UCSD-AML1 (cell line): Measurements from ENCODE around the gene GID8.

Experiments
- DNase-seq: peaks from one replicate; lab custom pipeline; 2025; ENCODE audit not compliant: unreplicated experiment; lab: John Stamatoyannopoulos, UW

The GID8 gene

DNA sequence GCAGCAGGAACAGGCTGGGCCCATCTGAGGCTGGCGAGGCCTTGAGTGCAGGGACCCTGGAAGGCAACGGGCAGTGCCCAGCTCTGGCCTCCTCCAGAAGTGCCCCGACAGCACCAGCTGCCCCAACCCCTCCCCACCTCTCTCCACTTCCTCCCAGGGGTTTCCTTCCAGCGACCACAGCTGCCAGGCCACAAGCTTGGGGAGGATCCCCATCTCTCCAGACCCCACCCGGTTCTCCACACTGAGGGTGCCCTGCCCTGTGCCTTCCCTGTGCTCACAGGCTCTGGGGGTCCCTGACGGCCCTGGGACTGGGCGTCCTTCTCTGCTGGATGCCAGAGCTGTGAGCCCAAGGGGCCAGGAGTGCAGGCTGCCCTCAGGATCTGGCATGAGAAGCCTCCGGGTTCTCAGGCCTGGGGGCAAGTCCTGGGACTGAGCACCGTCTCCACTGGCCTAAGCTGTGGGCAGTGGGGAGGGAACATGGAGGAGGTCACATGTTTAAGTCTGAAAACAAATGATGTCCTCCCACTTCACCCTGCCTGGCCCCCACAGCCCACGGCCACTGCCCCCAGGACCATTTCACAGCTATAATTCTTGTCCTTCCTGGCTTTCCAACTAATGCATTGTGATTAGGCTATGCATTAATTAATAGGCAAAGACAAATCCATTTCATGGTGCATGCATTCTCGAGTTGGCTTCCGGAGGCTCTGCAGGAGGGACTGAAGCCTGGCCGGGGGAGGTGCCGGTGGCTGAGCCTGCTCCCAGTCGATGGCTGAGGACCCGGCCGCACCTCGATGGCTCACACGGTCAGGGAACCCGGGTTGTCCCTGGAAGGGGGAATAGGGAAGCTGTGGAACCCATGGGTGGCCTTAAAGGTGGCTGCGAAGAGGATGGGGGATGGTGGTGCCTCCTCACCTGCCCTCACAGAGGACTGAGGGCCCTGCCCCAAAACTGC, 44.5 kb downstream of the GID8 start:
- DNase-seq = peak; percentile 75

DNA sequence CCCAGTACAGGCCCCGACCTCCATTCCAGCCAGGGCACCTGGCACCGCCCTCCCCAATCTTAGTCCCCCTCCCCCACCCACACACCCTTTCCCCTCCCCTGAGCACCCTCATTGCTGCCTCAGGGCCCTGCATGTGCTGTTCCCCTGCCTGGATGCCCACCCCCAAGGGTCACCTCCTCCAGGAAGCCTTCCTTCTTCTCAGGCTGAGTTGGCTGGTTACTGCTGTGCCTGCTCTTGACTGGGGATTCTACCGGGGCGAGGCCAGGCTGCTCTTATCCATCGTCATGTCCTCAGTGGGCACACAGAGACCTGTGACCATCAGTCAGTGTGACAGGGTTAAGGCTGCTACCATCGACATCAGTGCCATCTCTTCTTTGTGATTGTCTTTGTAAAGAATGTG, 45.3 kb downstream of the GID8 start:
- no peak for DNase-seq

DNA sequence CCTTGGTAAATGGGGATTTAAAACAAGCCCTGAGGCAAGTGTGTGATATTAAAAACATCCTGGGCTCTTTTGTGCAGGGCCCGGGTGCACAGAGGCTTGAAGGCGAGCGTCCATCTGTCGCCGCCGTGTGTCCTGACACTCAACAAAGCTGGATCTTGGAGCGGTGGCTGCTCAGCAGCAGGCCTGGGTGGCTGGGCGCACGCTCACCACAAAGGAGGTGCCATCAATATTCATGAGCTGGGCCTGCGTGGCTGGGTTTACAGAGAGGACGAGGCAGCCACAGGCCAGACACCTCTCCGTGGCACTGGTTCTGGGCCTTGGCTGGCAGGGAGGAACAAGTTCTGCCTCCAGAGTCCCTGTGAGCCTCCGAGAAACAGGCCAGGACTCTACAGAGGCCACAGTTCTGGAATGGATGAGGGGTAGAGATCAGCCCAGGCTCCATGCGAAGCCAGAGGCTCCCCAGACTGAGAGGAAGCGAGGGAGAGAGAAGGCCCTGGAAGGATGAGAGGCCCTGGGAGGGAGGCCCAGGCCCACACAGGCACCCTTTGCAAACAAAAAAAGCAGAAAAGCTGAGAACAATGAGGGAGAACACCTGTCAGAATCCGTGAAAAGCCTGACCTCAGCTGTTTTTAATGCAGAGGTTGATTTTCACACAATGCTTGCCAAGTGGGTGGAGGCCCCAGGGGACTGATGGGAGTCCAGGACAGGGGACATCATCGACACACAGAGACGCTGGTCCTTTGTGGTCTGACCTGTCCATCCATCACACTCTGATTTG, 46.9 kb downstream of the GID8 start:
- DNase-seq = no peak

DNA sequence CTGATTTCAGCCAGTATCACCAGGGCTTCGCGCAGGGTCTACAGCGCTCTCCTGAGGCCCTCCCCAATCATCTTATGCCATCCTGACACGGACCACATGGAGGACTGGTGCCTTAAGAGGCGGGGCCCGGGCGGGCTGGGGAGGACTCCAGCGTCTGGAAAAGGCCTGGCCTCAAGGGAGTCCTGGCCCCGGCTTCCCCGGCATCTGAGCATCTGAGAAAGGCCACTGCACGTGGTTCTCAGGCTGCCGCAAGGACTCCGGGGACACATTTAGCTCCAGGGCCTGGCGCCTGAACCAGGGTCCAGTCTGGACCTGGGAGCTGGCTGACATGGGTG, 47.5 kb downstream of the GID8 start:
- DNase-seq = no peak

DNA sequence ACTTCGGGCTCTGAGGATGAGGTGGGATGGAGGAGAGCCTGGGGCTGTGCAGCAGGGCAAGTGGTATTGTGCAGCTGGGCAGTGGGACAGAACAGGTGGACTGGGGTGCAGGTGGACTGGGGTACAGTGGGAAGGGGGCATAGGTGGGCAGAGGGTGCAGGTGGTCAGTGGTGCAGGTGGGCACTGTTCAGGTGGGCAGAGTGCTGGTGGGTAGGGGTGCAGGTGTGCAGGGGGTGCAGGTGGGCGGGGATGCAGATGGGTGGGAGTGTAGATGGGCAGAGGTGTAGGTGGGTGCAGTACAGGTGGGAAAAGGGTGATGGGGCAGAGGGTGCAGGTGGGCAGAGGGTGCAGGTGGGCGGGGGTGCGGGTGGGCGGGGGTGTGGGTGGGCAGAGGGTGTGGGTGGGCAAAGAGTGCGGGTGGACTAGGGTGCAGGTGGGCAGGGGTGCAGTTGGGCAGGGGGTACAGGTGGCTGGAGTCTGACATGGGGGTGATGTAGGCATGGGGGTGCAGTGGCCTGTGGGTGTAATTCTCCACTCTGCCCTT, 48.4 kb downstream of the GID8 start:
- DNase-seq = no peak

DNA sequence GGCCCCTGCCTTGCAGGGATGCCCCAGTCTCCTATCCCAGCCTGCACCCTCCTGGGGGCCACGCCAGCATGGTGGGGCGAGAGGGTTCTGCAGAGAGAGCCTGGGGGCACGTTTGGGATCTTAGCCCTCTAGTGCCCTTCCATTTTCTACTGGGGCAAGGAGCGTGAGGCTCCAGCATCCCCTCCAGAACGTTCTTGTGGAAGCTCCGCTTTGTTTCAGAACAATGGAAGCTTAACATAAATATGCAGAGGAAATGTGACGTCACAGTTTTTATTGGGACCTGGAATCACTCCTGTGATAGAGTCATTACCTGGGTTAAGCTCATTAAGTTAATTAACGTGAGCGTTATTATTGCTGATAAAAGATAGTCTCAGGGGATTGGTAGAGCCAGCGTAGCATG, 49.2 kb downstream of the GID8 start:
- no peak for DNase-seq

DNA sequence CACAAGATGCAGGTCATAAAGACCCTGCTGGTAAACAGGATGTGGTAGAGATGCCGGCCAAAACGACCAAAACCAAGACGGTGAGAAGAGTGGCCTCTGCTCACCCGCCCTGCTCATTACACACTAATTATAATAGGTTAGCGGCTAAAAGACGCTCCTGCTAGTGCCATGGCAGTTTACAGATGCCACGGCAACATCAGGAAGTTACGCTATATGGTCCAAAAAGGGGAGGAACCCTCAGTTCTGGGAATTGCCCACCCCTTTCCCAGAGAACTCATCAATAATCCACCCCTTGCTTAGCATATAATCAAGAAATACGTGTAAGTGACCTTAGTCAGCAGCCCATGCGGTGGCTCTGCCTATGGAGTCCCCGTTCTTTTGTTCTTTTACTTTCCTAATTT, 51.3 kb downstream of the GID8 start:
- DNase-seq = no peak

DNA sequence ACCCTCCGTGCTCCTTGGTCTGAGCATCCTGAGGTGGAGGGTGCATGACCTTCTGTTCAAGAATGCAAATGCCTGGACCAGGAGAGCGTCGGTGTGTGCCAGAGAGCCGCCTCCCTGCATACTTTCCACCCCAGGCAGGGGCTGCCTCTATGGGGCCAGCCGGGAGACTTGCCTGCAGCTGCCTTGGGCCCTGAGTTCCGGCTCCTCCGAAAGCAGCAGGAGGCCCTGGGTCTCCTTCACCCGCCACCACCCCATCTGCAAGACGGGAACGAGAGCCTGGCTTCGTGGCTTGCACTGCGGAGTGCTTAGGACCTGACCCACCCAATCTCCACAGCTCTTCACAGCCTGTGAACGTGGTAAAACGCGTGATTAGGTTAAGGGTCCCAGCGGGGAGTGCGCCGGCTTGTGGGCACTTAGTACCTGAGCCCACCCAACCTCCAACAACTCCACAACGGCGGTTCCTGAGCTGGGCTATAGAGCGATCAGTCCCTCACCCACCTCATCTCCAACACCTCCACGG, 52.4 kb downstream of the GID8 start:
- DNase-seq = no peak

DNA sequence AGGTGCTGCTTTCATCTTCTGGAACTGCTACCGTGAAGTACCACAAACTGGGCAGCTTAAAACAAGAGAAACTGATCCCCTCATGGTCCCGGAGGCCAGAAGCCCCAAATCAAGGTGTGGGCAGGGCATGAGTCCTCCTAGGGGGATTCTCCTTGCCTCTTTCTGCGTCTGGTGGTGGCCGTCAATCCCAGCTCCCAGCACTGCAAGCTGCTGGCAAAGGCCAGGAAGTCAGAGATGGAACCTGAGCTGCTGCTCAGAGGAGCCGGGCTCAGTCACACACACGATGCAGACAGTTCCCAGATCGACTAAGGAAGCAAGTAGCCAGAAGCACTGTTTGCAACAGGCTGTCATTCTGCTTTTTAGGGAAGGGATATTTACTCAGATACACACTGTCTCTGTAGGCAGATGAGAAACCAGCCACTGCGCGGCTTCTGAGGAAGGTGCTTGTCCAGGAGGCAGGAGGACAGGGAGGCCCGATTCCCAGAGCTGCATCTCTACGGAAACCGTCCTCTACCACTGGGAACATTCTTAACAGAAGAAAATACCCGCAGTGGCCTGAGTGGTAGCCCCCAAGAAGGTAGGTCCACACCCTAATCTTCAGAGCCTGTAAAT, 53.4 kb downstream of the GID8 start:
- no peak for DNase-seq

DNA sequence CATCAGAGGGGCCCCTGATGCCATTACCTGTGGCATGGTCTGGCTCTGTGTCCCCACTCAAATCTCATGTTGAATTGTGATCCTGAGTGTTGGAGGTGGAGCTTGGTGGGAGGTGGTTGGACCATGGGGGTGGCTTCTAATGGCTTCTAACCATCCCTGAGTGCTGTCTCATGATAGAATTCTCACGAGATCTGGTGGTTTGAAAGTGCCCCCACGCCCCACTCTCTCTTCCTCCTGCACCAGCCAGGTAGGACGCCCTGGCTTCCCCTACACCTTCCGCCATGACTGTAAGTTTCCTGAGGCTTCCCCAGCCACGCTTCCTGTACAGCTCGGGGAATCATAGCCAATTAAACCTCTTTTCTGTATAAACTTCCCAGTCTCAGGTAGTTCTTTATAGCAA, 53.9 kb downstream of the GID8 start:
- no peak for DNase-seq

DNA sequence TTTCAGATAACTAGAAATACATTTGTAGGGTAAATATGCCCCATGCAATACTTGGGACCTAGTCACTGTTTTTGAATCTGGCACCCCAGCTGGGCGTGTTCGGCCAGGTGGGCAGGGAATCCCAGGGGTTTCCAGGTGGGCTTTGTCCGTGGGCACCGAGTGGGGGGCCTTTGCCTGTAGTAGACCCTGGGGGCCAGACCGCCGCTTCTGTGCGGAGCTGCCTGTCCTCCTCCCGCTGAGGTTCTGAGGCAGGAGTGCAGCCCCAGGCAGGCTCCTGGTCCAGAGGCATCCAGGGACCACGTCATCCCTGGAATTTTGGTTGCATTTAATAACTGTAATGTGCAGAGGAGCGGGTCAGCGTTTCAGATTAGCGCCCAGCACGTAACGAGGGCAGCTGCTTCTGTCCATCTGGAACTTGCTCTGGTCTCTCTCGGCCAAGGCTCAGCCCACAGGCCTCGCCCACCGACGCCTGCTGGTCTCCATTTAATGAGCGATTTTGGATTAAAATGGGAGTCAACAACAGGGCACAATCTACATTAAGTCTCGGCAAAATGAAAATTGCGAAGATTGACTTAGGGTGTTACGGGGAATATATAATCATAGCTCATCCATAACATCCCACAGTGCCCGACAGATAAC, 56.0 kb downstream of the GID8 start:
- no peak for DNase-seq

DNA sequence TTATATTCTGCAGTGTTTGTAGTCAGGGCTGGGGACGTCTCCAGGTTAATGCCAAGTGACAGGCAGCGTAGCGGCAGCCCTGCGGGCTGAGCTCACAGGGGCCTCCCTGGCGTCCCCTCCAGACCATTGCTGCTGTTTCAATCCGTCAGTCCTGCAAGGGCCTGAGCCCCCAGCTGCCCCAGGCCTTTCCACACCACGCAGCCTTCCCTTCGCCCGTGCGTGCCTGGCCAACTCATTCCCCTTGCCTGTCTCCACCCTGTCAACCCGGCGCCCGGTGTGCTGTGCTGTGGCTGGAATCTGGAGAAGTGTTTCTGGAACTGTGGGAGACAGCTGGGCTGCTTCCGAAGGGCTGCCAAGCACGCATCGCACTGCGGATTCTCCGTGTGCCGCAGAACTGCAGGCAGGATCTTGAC, 56.9 kb downstream of the GID8 start:
- no peak for DNase-seq

DNA sequence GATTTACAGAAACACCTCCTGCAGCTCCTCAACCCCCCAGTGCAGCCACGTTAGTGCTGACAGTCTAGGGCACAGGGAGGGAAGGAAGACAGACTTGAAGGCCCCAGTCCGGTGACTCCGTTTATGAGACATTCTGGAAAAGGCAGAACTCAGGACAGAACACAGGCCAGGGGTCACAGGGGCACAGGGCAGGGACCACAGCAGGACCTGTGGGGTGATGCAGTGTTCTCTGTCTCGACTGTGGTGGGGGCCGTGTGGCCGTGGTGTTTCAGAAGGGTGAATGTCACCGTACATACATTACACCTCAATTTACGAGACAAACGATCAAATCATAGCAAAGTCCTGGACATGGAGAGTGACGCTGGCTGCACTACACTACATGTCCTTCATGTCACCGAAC, 57.5 kb downstream of the GID8 start:
- DNase-seq = no peak

DNA sequence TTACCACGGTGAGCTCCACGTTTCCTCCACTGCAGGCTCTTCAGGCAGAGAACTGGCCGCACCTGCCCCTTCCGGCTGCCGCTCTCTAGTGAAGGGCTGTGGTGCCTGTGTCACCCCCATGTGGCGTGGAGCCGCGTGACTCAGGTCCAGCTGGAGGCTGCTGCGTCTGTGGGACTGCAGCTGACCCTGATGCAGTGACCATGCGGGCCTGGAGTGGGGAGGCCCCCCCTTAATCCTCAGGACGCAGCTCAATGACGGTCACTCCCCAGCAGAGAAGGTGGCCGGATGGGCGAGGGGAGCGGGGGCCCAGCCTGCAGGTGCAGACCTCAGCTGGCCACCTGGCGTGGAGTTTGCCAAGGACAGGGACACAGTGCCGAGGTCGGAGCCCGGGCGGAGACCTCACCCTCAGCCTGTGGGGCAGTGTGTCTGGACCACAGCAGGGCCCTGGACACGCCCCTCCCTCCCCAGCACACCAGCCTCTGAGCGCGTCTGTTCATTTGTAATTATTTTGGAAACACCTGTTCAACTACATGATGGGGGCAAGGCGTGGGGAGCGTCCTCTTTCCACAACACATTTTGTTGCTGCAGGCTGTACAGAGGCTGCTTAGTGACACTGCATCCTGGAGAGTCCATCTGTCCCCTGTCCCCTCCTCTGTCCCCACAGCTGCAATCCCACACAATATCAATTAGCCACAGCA, 58.1 kb downstream of the GID8 start:
- no peak for DNase-seq

DNA sequence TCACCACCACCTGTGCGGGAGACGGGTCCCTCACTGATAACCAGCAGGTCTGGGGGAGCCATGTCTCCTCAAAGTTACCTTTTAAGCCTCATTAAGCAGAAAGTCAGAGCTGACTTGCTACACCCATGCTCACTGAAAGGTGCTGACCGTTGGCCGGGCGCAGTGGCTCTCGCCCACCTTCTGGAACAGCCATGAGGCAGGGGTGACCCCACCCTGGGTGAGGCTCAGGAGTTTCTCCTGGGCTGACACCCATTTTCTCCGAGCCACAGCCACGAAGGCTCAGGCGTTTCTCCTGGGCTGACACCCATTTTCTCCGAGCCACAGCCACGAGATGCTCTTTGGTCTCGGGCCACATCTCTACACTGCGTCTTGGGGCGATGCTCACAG, 58.6 kb downstream of the GID8 start:
- DNase-seq = no peak

DNA sequence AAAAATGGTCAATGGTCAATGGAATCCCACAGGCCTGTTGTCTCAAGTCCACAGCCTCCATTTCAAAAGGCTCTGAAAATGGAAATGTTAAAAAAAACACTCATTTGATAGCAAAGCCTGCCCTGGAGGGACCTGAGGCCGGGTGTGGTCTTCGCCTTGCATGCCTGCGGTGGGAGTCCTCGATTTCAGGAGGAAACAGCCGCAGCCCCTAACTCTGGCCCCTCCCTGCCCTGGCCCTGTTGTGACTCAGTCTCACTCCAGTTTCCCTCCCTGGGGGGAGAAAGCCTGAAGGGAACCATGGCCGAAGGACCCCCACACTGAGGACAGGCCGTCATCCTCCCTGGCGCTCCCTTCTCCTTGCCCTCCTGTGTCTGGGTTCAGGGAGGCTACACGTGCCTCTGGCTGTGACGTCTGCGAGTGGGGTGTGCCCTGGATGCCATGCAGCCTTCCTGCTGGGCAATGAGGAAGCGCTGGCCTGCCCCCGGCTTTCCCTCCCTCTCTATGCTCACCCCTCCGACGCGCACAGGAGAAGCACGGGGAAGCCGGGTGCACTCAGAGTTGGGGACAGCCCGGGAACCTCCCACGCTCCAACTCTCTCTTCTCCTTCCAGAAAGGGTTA, 59.6 kb downstream of the GID8 start:
- DNase-seq = peak; percentile 40
